ENCODE results near the gene GPR160. TPM values are rescaled to one million over a fixed set of nuclear protein-coding genes. Genes with fewer than 3 reads are reported as not detected.

GPR160 gene
- total and polyA plus RNA-seq, 2 of the 13 experiments (the other 11 are each of a cell fraction or from before 2014, with no cell fraction given), result 12.1 to 23.2 TPM

GRCh38 chr3:170003881-170004356 lies 33.9 kb upstream of the GPR160 start:
- in situ Hi-C loops (cut with HindIII; ENCODE audit: extremely low pct_ligation_motif_present, low pct_unique_long_range_greater_than_20kb) (no loop called here), intact Hi-C loops (cut with micrococcal nuclease; ENCODE audit: unreplicated experiment) (loop anchor here (1.0 kb wide), 1 partner anchor 15 kb away; no protein-coding TSS in a partner anchor)
- no peaks in the 10 kb centered on the region for H3K36me3 ChIP-seq (replicated peaks in 1 of 2; ENCODE audit: control insufficient read depth in 1 of 2, insufficient read depth in 2 of 2, low read length in 2 of 2)
- H3K27me3 ChIP-seq (ENCODE audit: control insufficient read depth in 1 of 2, insufficient read depth in 2 of 2, low read length in 2 of 2), result no peaks in the 10 kb centered on the region
- ATAC-seq (peak; percentile 89), FAIRE-seq (peak; percentile 94), DNase-seq (ENCODE audit: low spot score) (peak; percentile 91)
- no TSS peak for BruUV-seq (replicated peaks)
- no peak overlapping the region for H2AFZ ChIP-seq (ENCODE audit: low read length)
- WGBS (ENCODE audit: low lambda C conversion rate), result 21% methylated on average over 2 of the region's 2 CpGs
- H3K4me3 ChIP-seq (replicated peaks in 1 of 3; ENCODE audit: insufficient read depth in 1 of 3, low read depth in 2 of 3, low read length in 3 of 3), result no peak overlapping the region
- ChIA-PET CTCF (ENCODE audit: low intra/inter-chr PET ratio, low total read pairs) (no interaction called here), POLR2A (interaction anchor here (1.6 kb wide), 1 partner anchor 12 kb away, joined by 4 read pairs; no protein-coding TSS in a partner anchor)
- peak overlapping the region; percentile 19 for H3K4me2 ChIP-seq (ENCODE audit: low read depth, low read length)
- peak overlapping the region; percentile 25; the same call in 1 of the 2 replicates for H3K9ac ChIP-seq (ENCODE audit: insufficient read depth, low read depth, low read length)
- no peaks in the 10 kb centered on the region for H4K20me1 ChIP-seq (ENCODE audit: insufficient read depth, low read length)
- H3K4me1 ChIP-seq (ENCODE audit: insufficient read depth, low read length), result peaks cover 60% of the 10 kb centered on the region
- peak overlapping the region; percentile 66 for H3K27ac ChIP-seq (ENCODE audit: extremely low read length, insufficient read depth, low read length)
- no peaks in the 10 kb centered on the region for H3K79me2 ChIP-seq (ENCODE audit: insufficient read depth, low read length)
- H3K9me3 ChIP-seq (ENCODE audit: low read length), result no peaks in the 10 kb centered on the region
- no peak for TF ChIP-seq TP53 (CRISPR knock-in tag; conservative IDR thresholded peaks at IDR 0.05)
- TF ChIP-seq ZKSCAN8 (CRISPR knock-in tag; IDR thresholded peaks at IDR 0.05; ENCODE audit: borderline replicate concordance), result peak; percentile 92; the same call in 1 of the 2 replicates
- TF ChIP-seq RBAK (CRISPR knock-in tag; IDR thresholded peaks at IDR 0.05), result no peak
- TF ChIP-seq MXD4 (CRISPR knock-in tag; IDR thresholded peaks at IDR 0.05), result 0 out of 2 replicates have a peak, but pooled peaks have one; percentile 24
- no peak for TF ChIP-seq GTF2F1 (IDR thresholded peaks at IDR 0.05; ENCODE audit: low read length)
- TF ChIP-seq SRSF9 (IDR thresholded peaks at IDR 0.05; ENCODE audit: borderline replicate concordance, insufficient read depth, low read depth, low read length, poor library complexity, severe bottlenecking), result no peak
- no peak for TF ChIP-seq DMTF1 (CRISPR knock-in tag; IDR thresholded peaks at IDR 0.05)
- TF ChIP-seq IKZF1 (IDR thresholded peaks at IDR 0.05), result no peak
- TF ChIP-seq ZNF543 (CRISPR knock-in tag; IDR thresholded peaks at IDR 0.05), result 0 out of 2 replicates have a peak, but pooled peaks have one; percentile 30
- TF ChIP-seq HNF4G (IDR thresholded peaks at IDR 0.05; ENCODE audit: borderline replicate concordance, low read depth, low read length), result no peak
- no peak for TF ChIP-seq HNF4G (CRISPR knock-in tag; IDR thresholded peaks at IDR 0.05; ENCODE audit: borderline replicate concordance, low read depth)
- peak; percentile 97 for TF ChIP-seq ZBTB33 (CRISPR knock-in tag; IDR thresholded peaks at IDR 0.05)
